KG1 (cell line): ENCODE measurements around the gene AGPS.
"Not testable (repeated sequence)": the region's sequence is repeated elsewhere in the genome, so short reads cannot be mapped to it uniquely, and the experiment has no call there.

Experiments used
- DNase-seq: peaks from one replicate; lab custom pipeline; 2025; lab: John Stamatoyannopoulos, UW

Gene AGPS

GRCh38 chr2:177422271-177422670 lies 29.7 kb downstream of the AGPS start:
- DNase-seq: no peak

- DNase-seq: not testable (repeated sequence)
Observed at GRCh38 chr2:177424120-177424519, 31.5 kb downstream of the AGPS start.

GRCh38 chr2:177424620-177425019 lies 32.0 kb downstream of the AGPS start:
- DNase-seq: not testable (repeated sequence)

- DNase-seq: no peak
Observed at GRCh38 chr2:177427316-177427715, 34.7 kb downstream of the AGPS start.

GRCh38 chr2:177427936-177428335 lies 35.4 kb downstream of the AGPS start:
- not testable (repeated sequence) for DNase-seq

GRCh38 chr2:177429688-177430325 lies 37.2 kb downstream of the AGPS start:
- DNase-seq: no peak

GRCh38 chr2:177430411-177430810 lies 37.8 kb downstream of the AGPS start:
- no peak for DNase-seq

- not testable (repeated sequence) for DNase-seq
Observed at GRCh38 chr2:177431111-177431725, 38.6 kb downstream of the AGPS start.

GRCh38 chr2:177432703-177433102 lies 40.1 kb downstream of the AGPS start:
- DNase-seq: no peak

- no peak for DNase-seq
Observed at GRCh38 chr2:177433402-177433801, 40.8 kb downstream of the AGPS start.

GRCh38 chr2:177434475-177434874 lies 41.9 kb downstream of the AGPS start:
- no peak for DNase-seq

GRCh38 chr2:177445200-177445599 lies 52.6 kb downstream of the AGPS start:
- DNase-seq: no peak

- DNase-seq: no peak
Observed at GRCh38 chr2:177448031-177448430, 55.5 kb downstream of the AGPS start.

- DNase-seq: no peak
Observed at GRCh38 chr2:177449159-177449558, 56.6 kb downstream of the AGPS start.

GRCh38 chr2:177455187-177455586 lies 62.6 kb downstream of the AGPS start:
- DNase-seq: no peak

GRCh38 chr2:177459756-177460155 lies 67.2 kb downstream of the AGPS start:
- not testable (repeated sequence) for DNase-seq

- no peak for DNase-seq
Observed at GRCh38 chr2:177460973-177461585, 68.5 kb downstream of the AGPS start.

- no peak for DNase-seq
Observed at GRCh38 chr2:177464549-177464948, 72.0 kb downstream of the AGPS start.

- DNase-seq: no peak
Observed at GRCh38 chr2:177465400-177466138, 73.0 kb downstream of the AGPS start.

- DNase-seq: no peak
Observed at GRCh38 chr2:177466337-177467195, 74.0 kb downstream of the AGPS start.

- no peak for DNase-seq
Observed at GRCh38 chr2:177467646-177468045, 75.1 kb downstream of the AGPS start.

GRCh38 chr2:177471990-177472389 lies 79.4 kb downstream of the AGPS start:
- no peak for DNase-seq
